ENCODE results near the gene TNNI3K.

Gene TNNI3K

DNA sequence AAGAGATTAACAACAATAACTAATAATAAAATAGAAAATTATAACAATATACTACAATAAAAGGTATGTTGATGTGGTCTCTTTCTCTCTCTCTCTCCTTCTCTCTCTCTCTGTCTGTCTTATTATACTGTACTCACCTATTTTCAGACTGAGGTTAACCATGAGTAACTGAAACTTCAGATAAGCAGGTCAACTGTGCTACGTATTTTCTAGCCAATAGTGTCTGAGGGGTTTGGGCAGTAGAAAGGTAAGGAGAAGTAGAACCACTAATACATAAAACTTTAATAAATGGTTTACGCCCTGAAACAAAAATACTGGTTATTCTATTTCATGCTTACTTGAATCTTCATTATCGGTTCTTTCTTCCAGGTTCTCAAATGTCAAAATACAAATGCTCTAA lies 348.2 kb downstream of the TNNI3K start:
- DNase-seq: no peak

DNA sequence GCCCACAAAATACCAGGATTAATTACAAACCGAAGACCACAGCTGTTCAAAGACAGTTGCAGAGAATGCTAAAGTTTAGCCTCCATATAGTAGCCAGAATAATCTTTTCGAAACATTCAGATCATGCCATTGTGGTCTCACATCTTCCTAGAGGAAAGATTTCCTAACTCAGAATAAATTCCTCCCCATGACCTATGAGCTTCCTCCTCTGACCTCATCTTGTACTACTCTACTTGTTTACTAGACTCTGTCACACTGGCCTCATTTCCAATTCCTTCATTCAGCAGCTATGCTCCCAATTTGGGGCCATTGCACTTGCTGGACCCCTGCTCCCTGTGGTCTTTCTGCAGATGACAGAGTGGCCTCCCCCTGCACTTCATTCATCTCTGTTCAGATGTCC lies 349.0 kb downstream of the TNNI3K start:
- DNase-seq: no peak

DNA sequence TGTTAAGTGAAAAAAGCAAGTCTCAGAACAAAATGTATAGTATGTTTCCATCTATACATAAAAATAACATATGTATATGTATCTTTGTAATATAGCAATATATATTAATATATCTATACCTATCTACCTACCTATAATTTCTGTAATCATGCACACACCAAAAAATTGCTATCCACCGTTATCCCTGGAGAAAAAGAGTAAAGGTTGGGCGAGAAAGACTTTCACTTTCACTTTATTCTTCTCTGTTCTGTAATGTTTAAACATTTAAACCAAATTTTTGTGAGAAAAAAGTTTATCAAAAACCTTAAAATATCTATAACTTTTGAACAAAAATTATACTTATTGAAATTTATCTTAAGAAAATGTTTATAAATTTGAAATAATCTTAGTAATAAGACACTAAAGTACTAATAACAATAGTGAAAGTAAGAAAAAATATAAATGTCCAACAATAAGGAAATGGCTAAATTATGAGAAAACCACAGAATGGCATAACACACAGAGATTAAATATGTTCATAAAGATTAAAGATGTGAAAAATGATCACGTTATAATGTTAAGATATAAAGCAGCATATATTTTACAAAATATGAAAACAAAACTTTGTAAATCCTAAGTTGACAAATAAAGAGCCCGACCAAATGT lies 351.2 kb downstream of the TNNI3K start:
- DNase-seq: no peak

DNA sequence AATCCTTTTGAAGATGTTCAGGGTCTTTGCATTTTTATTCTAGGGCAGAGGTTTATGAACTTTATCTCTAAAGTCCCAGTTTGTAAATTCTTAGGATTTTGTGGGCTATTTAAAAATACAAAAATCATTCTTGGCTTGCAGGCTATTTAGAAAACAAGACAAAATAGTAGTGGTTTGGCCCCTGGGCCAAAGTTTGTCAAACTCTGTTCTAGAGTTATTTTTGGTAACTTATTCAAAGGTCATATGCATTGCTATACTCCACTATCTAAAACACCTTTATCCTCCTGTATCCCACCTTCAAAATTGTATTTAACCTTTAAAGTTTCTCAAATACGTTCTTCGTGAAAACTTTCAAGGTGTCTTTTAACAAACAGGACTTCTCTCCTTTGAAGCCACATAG lies 352.7 kb downstream of the TNNI3K start:
- no peak for DNase-seq

DNA sequence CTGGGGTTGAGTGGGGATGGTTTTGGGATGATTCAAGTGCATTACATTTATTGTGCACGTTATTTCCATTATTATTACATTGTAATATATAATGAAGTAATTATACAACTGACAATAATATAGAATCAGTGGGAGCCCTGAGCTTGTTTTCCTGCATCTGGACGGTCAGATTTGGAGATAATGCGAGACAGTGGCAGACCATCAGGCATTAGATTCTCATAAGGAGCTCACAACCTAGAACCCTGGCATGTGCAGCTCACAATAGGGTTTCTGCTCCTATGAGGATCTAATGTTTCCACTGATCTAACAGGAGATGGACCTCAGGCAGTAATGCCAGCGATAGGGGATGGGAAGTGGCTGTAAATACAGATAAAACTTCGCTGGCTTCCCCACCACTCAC lies 355.1 kb downstream of the TNNI3K start:
- DNase-seq: no peak

DNA sequence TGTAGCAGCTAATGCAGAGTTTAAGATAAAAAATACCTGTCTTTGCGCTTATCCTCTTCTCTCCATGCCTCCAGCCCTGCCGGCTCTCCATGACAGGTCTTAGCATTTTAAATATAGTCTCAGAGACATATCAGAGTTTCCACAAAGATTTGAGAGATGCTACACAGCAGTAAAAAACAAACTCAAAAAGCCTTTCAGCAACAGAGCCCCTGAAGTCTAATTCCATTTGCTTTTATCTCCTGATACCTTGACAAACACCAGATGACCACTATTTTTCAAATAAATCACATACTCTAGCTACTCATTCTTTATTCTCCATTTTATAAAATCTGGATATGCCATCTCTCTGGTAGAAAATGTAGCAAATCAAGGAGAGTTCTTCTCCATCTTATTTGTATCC lies 356.8 kb downstream of the TNNI3K start:
- DNase-seq: no peak

DNA sequence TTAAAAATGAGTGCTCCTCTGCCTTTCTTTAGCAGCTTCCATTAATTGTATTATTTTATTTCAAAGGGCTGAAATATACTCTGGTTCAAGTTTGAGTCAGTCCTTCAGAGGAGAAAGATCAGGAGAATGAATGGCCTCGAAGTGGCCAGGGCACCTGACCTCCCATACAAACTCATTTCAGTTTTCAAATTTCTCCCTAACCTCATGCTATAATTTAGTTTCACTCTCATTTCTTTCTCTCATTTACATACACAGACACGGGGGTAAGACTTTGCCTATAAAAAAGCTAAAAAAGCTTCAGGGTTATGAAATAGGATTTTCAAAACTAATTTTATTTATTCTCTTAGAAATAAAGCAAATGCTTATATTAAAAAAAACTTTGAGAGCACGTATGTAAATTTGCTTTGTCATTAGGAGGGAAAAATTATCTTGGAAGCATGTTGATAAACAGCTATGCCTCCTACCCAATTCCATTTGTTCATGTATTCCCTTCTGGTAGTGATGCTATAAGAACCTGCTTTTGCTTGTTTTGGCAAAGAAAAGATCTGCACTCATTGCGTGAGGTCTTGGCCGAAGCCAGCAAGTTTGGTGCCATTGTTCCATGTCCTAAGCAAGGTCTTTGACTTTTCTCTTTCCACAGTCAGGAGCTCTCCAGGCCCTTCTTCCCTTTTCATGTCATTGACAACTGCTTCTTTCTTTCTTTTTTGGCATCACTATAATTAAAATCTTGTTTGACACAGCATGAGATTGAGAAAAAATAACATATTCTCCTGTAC lies 357.6 kb downstream of the TNNI3K start:
- no peak for DNase-seq
